ENCODE results near the gene TIMP4.

- TF ChIP-seq CTCF (IDR thresholded peaks at IDR 0.05; ENCODE audit: borderline replicate concordance, extremely low read depth, low read length, poor library complexity, severe bottlenecking) (no peak), EZH2 (IDR thresholded peaks at IDR 0.05; ENCODE audit: borderline replicate concordance, low read depth, low read length, severe bottlenecking) (no peak)
Observed at GRCh38 chr3:12159227-12159601, 502 bp upstream of the TIMP4 start.

Data from DND-41 (cell line).